MCF 10A (cell line): Measurements from ENCODE around the gene OCSTAMP. TPM values are rescaled to one million over a fixed set of nuclear protein-coding genes. Genes with fewer than 3 reads are reported as not detected.

Experiments used
- BruUV-seq: library from RNA; stranded (reverse); fragments of 400-500 nt; replicated peaks from 2 replicates; lab custom pipeline; 2021; lab: Mats Ljungman, UMichigan
- CTCF ChIA-PET: fragments of 300-600 bp; sonication (Branson Sonifier 250); formaldehyde crosslinking; extraction: SDS; loops from one replicate; lab custom pipeline; 2021; ENCODE audit warnings: antibody characterized with exemption, inconsistent platforms; lab: Yijun Ruan, JAX
- POLR2A ChIA-PET: fragments of 300-600, 350-650 bp; sonication (Branson Sonifier 250); formaldehyde crosslinking; extraction: SDS; loops from one replicate; lab custom pipeline; 2020; ENCODE audit warnings: antibody characterized with exemption, inconsistent platforms; lab: Yijun Ruan, JAX
- DNase-seq: peaks from one replicate; pipeline ENCODE4 v3.0.0-alpha.2; 2018; ENCODE audit not compliant: unreplicated experiment
- H3K27ac Mint-ChIP-seq: one replicate; pipeline ENCODE4 v1.8.0; 2022; ENCODE audit warnings: mild to moderate bottlenecking, low read depth, mixed read lengths; ENCODE audit not compliant: unreplicated experiment
- H3K27me3 Mint-ChIP-seq: one replicate; pipeline ENCODE4 v1.8.0; 2022; ENCODE audit warnings: mixed read lengths; ENCODE audit not compliant: insufficient read depth, unreplicated experiment
- H3K36me3 Mint-ChIP-seq: one replicate; pipeline ENCODE4 v1.8.0; 2022; ENCODE audit warnings: mild to moderate bottlenecking, moderate library complexity, mixed read lengths; ENCODE audit not compliant: insufficient read depth, unreplicated experiment
- H3K4me1 Mint-ChIP-seq: one replicate; pipeline ENCODE4 v1.8.0; 2022; ENCODE audit warnings: mixed read lengths; ENCODE audit not compliant: insufficient read depth, unreplicated experiment
- H3K4me3 Mint-ChIP-seq: one replicate; pipeline ENCODE4 v1.8.0; 2022; ENCODE audit warnings: mild to moderate bottlenecking, moderate library complexity, mixed read lengths; ENCODE audit not compliant: unreplicated experiment
- H3K9me3 Mint-ChIP-seq: one replicate; pipeline ENCODE4 v1.8.0; 2022; ENCODE audit warnings: mixed read lengths; ENCODE audit not compliant: unreplicated experiment
- CTCF ChIP-seq: fragments of 200-600 bp; IDR thresholded peaks from one replicate; pipeline ENCODE4 v1.8.0; 2022; ENCODE audit warnings: antibody characterized with exemption, mild to moderate bottlenecking; ENCODE audit not compliant: unreplicated experiment
- intact Hi-C: fragments of 100-400 bp; cut with micrococcal nuclease; formaldehyde crosslinking; loops from 2 replicates; pipeline ENCODE4 v1.14.1; 2022
- total RNA-seq: library from RNA; stranded (reverse); gene quantifications from 2 replicates; pipeline ENCODE4 v1.2.3, GENCODE V29; 2022

Gene OCSTAMP
- total RNA-seq, 1 experiment from 2014 or later, result not detected

- TF ChIP-seq CTCF, result no peak
- POLR2A ChIA-PET, result interaction anchor here (0.6 to 0.7 kb wide), 2 partner anchors 8 to 9 kb away, joined by 3 read pairs; no protein-coding TSS in a partner anchor
- Mint-ChIP-seq H3K9me3 (no peaks in the 10 kb centered on the region), H3K36me3 (no peaks in the 10 kb centered on the region), H3K27ac (no peak overlapping the region), H3K4me1 (no peaks in the 10 kb centered on the region), H3K4me3 (no peak overlapping the region), H3K27me3 (peaks cover 20% of the 10 kb centered on the region)
- CTCF ChIA-PET, result interaction anchor here (0.5 to 9.6 kb wide), 12 partner anchors 9 to 169 kb away, joined by 3 to 125 read pairs (median 3); partner anchors contain the start of gene TP53RK
- no TSS peak for BruUV-seq
- intact Hi-C loops, result no loop called here
- DNase-seq, result no peak
These were observed 30.9 kb downstream of the OCSTAMP start for GRCh38 chr20:46519471-46520068.

GRCh38 chr20:46512943-46513844, 37.3 kb downstream of the OCSTAMP start, which contains the start of gene ZNF334:
TSS of gene ZNF334 (minus strand) at chr20:46513559. CDS start at chr20:46512102, 1,457 bp downstream.
- ChIA-PET CTCF (interaction anchor here (0.5 to 1.2 kb wide), 5 partner anchors 8 to 75 kb away, joined by 3 to 5 read pairs (median 3); no protein-coding TSS in a partner anchor), POLR2A (no interaction called here)
- Mint-ChIP-seq H3K27ac (no peak within 1 kb of the TSS), H3K36me3 (no peaks in the 10 kb centered on the region), H3K4me1 (no peaks in the 10 kb centered on the region), H3K4me3 (no peak within 1 kb of the TSS), H3K9me3 (peaks cover 7% of the 10 kb centered on the region), H3K27me3 (peaks cover 54% of the 10 kb centered on the region)
- DNase-seq, result no peak
- BruUV-seq, result no TSS peak
- TF ChIP-seq CTCF, result no peak
- intact Hi-C loops, result no loop called here

GRCh38 chr20:46509523-46509922, 40.9 kb downstream of the OCSTAMP start:
- intact Hi-C loops, result no loop called here
- no peaks in the 10 kb centered on the region for H3K4me1 Mint-ChIP-seq
- H3K36me3 Mint-ChIP-seq, result no peaks in the 10 kb centered on the region
- ChIA-PET POLR2A (no interaction called here), CTCF (interaction anchor here (1.3 to 3.2 kb wide), 2 partner anchors 12 to 23 kb away, joined by 5 to 17 read pairs; no protein-coding TSS in a partner anchor)
- no peak for TF ChIP-seq CTCF
- H3K27ac Mint-ChIP-seq, result no peak overlapping the region
- no peak for DNase-seq
- no peak overlapping the region for H3K4me3 Mint-ChIP-seq
- peaks cover 7% of the 10 kb centered on the region for H3K9me3 Mint-ChIP-seq
- peaks cover 84% of the 10 kb centered on the region for H3K27me3 Mint-ChIP-seq
- BruUV-seq, result no TSS peak
